ENCODE measurements around the gene COL1A2. TPM values are rescaled to one million over a fixed set of nuclear protein-coding genes. Genes with fewer than 3 reads are reported as not detected.

The COL1A2 gene
- total and polyA plus RNA-seq, 2 of the 8 experiments (the other 6 are each of a cell fraction or from before 2014, with no cell fraction given) = 45.2 to 87.2 TPM

GRCh38 chr7:94417306-94417705 lies 22.6 kb downstream of the COL1A2 start:
- Histone ChIP-seq H3K4me3 (ENCODE audit: extremely low read depth in 1 of 4, insufficient read depth in 2 of 4, low read depth in 3 of 4, low read length in 4 of 4) (no peak overlapping the region), H3K4me2 (ENCODE audit: insufficient read depth in 1 of 2, low read depth in 2 of 2, low read length in 2 of 2) (no peak overlapping the region), H3K9ac (replicated peaks in 1 of 4; ENCODE audit: extremely low read depth in 1 of 4, low read depth in 3 of 4, low read length in 3 of 4) (no peak overlapping the region), H3K56ac (replicated peaks; ENCODE audit: insufficient read length, low read depth, low read length) (no peak overlapping the region), H3K18ac (ENCODE audit: extremely low read depth, low read length) (no peak overlapping the region), H4K8ac (ENCODE audit: extremely low read depth, insufficient read depth, low read length) (no peak overlapping the region), H4K20me1 (replicated peaks in 1 of 2; ENCODE audit: control insufficient read depth in 1 of 2, insufficient read depth in 2 of 2, low read length in 2 of 2) (no peaks in the 10 kb centered on the region), H2BK12ac (ENCODE audit: low read depth, low read length) (no peak overlapping the region), H3K36me3 (ENCODE audit: control insufficient read depth in 2 of 4, insufficient read depth in 4 of 4, low read length in 3 of 4) (peaks cover 26 to 92% (median 72%) of the 10 kb centered on the region in 4 experiments), H2BK15ac (ENCODE audit: low read length) (no peak overlapping the region), H4K91ac (replicated peaks; ENCODE audit: insufficient read length, low read length) (no peak overlapping the region), H2BK20ac (ENCODE audit: low read length) (no peak overlapping the region), H4K5ac (ENCODE audit: insufficient read length, low read depth, low read length) (no peak overlapping the region), H2BK5ac (ENCODE audit: low read depth, low read length) (no peak overlapping the region), H3K4ac (replicated peaks; ENCODE audit: insufficient read length, low read depth, low read length) (no peak overlapping the region), H2AK5ac (ENCODE audit: low read depth, low read length) (no peak overlapping the region), H3K4me1 (replicated peaks in 1 of 4; ENCODE audit: control insufficient read depth in 3 of 4, insufficient read depth in 4 of 4, low read length in 3 of 4) (peaks cover 0 to 5% (median 0%) of the 10 kb centered on the region in 4 experiments; a peak in 1 of 7 replicates), H3K23ac (ENCODE audit: insufficient read length) (no peak overlapping the region), H3K14ac (ENCODE audit: insufficient read length) (no peak overlapping the region), H2BK120ac (replicated peaks; ENCODE audit: low read depth, low read length) (no peak overlapping the region), H2AFZ (ENCODE audit: low read length) (no peak overlapping the region), H3K23me2 (ENCODE audit: low read depth, low read length) (no peaks in the 10 kb centered on the region), H3K27ac (ENCODE audit: low read depth, low read length) (no peak overlapping the region), H3K9me3 (ENCODE audit: insufficient read depth in 2 of 2, low read depth in 1 of 2, low read length in 1 of 2) (no peaks in the 10 kb centered on the region), H3K27me3 (replicated peaks in 1 of 4; ENCODE audit: control insufficient read depth in 3 of 4, extremely low read depth in 1 of 4, insufficient read depth in 3 of 4, low read length in 3 of 4) (no peaks in the 10 kb centered on the region), H3K79me2 (ENCODE audit: control insufficient read depth in 1 of 2, insufficient read depth in 2 of 2, low read length in 2 of 2) (no peaks in the 10 kb centered on the region), H3K79me1 (ENCODE audit: low read depth, low read length) (no peaks in the 10 kb centered on the region)
- ChIA-PET POLR2A (ENCODE audit: partially characterized antibody) (no interaction called here), CTCF (ENCODE audit: partially characterized antibody) (interaction anchor here (1.2 kb wide), 1 partner anchor 128 kb away, joined by 3 read pairs; no protein-coding TSS in a partner anchor)
- WGBS, 2 experiments (ENCODE audit: extremely low coverage in 1 of 2, insufficient coverage in 1 of 2, insufficient read length in 1 of 2, insufficient replicate concordance in 2 of 2, low coverage in 1 of 2, low lambda C conversion rate in 2 of 2, missing lambda C conversion rate in 1 of 2) = 95% methylated on average over 1 of the region's 1 CpG; no CpG with 5 or more reads in 1 of the 2 experiments
- no peak for FAIRE-seq
- no peak for DNase-seq (ENCODE audit: low read depth in 1 of 2, low spot score in 2 of 2)
- TF ChIP-seq EGR1 (IDR thresholded peaks at IDR 0.05; ENCODE audit: borderline replicate concordance, low read depth, low read length) (no peak), HDAC6 (IDR thresholded peaks at IDR 0.05; ENCODE audit: low read depth, low read length) (no peak), TAF7 (optimal IDR thresholded peaks at IDR 0.05; ENCODE audit: borderline replicate concordance, low read depth, low read length) (no peak), CREB1 (IDR thresholded peaks at IDR 0.05) (no peak), CTCF (IDR thresholded peaks at IDR 0.05; ENCODE audit: control extremely low read depth in 1 of 3, insufficient read depth in 1 of 3, low read depth in 1 of 3, low read length in 3 of 3) (no peak), CHD1 (IDR thresholded peaks at IDR 0.05; ENCODE audit: low read depth, low read length) (no peak), NANOG (IDR thresholded peaks at IDR 0.05; ENCODE audit: insufficient read depth, low read depth, low read length, poor library complexity, severe bottlenecking) (no peak), SP4 (IDR thresholded peaks at IDR 0.05; ENCODE audit: low read length) (no peak), RXRA (IDR thresholded peaks at IDR 0.05; ENCODE audit: insufficient read depth, low read depth, low read length) (no peak), SP2 (IDR thresholded peaks at IDR 0.05; ENCODE audit: low read length) (no peak), HDAC2 (IDR thresholded peaks at IDR 0.05; ENCODE audit: borderline replicate concordance in 1 of 2, low read depth in 2 of 2, low read length in 2 of 2) (no peak), ZNF274 (IDR thresholded peaks at IDR 0.05; ENCODE audit: borderline replicate concordance, extremely low read depth, low read length) (no peak)
